Activated T-helper 9 cell treated with anti-CD3 and anti-CD28 coated beads, Interleukin-2, amount 50 U/mL, for 16 hours (primary cell): Measurements from ENCODE around the gene PIK3R3.
"Not testable (repeated sequence)": the region's sequence is repeated elsewhere in the genome, so short reads cannot be mapped to it uniquely, and the experiment has no call there.

ENCODE experiments used
- DNase-seq: peaks from one replicate; pipeline ENCODE4 v3.0.0-alpha.2; 2020; ENCODE audit warnings: low read depth

The PIK3R3 gene

GRCh38 chr1:46102769-46103476, 29.5 kb downstream of the PIK3R3 start:
- no peak for DNase-seq

GRCh38 chr1:46099215-46099614, 33.2 kb downstream of the PIK3R3 start:
- no peak for DNase-seq

- DNase-seq, result no peak
These were observed 34.3 kb downstream of the PIK3R3 start for GRCh38 chr1:46098027-46098712.

GRCh38 chr1:46097149-46097472, 35.3 kb downstream of the PIK3R3 start:
- no peak for DNase-seq

GRCh38 chr1:46096269-46097148, 35.9 kb downstream of the PIK3R3 start:
- DNase-seq, result no peak

GRCh38 chr1:46095110-46095509, 37.3 kb downstream of the PIK3R3 start:
- DNase-seq, result not testable (repeated sequence)

- no peak for DNase-seq
These were observed 37.9 kb downstream of the PIK3R3 start for GRCh38 chr1:46094471-46095005.

- DNase-seq, result not testable (repeated sequence)
These were observed 38.6 kb downstream of the PIK3R3 start for GRCh38 chr1:46093832-46094231.

- DNase-seq, result no peak
These were observed 44.5 kb downstream of the PIK3R3 start for GRCh38 chr1:46087891-46088290.

GRCh38 chr1:46086576-46086975, 45.9 kb downstream of the PIK3R3 start:
- no peak for DNase-seq

GRCh38 chr1:46084553-46085451, 47.6 kb downstream of the PIK3R3 start:
- no peak for DNase-seq

GRCh38 chr1:46083579-46083978, 48.9 kb downstream of the PIK3R3 start:
- DNase-seq, result no peak

- no peak for DNase-seq
These were observed 50.8 kb downstream of the PIK3R3 start for GRCh38 chr1:46081619-46082018.

GRCh38 chr1:46081206-46081605, 51.2 kb downstream of the PIK3R3 start:
- no peak for DNase-seq

- DNase-seq, result no peak
These were observed 52.2 kb downstream of the PIK3R3 start for GRCh38 chr1:46080257-46080656.

GRCh38 chr1:46077644-46078043, 54.8 kb downstream of the PIK3R3 start:
- DNase-seq, result no peak

GRCh38 chr1:46076343-46076742, 56.1 kb downstream of the PIK3R3 start:
- no peak for DNase-seq

GRCh38 chr1:46072975-46073374, 59.5 kb downstream of the PIK3R3 start:
- DNase-seq, result no peak

GRCh38 chr1:46070164-46070814, 62.1 kb downstream of the PIK3R3 start:
- DNase-seq, result no peak

- DNase-seq, result no peak
These were observed 63.9 kb downstream of the PIK3R3 start for GRCh38 chr1:46068525-46068924.

- no peak for DNase-seq
These were observed 64.8 kb downstream of the PIK3R3 start for GRCh38 chr1:46067652-46068051.
